GM18499 (cell line): ENCODE data around the gene EXOC4.

Source experiments
- ATAC-seq: cut with Tn5 transposase; IDR thresholded peaks from one replicate; pipeline ENCODE4 v1.9.1; 2021; ENCODE audit warnings: moderate number of reproducible peaks; ENCODE audit not compliant: insufficient read depth, unreplicated experiment

EXOC4 gene

GRCh38 chr7:134114992-134115391 lies 862.1 kb downstream of the EXOC4 start:
- no peak for ATAC-seq
